SK-N-SH (cell line): ENCODE measurements around the gene PFDN5. TPM values are rescaled to one million over a fixed set of nuclear protein-coding genes. Genes with fewer than 3 reads are reported as not detected.

Experiments
- CTCF ChIA-PET: fragments of 300-600, 350-600 bp; formaldehyde crosslinking; extraction: SDS; loops from one replicate; lab custom pipeline; 2021; lab: Yijun Ruan, JAX
- POLR2A ChIA-PET: fragments of 350-600 bp; sonication (Branson Sonifier 250); formaldehyde crosslinking; extraction: SDS; loops from one replicate; lab custom pipeline; 2020; ENCODE audit warnings: antibody characterized with exemption, inconsistent platforms; lab: Yijun Ruan, JAX
- DNase-seq: peaks from one replicate; pipeline ENCODE4 v3.0.0; 2012
- H2AFZ ChIP-seq: fragments of 200-600 bp; sonication (generic); 2 replicates; pipeline ENCODE4 v1.8.1; 2016; ENCODE audit warnings: antibody characterized with exemption, mild to moderate bottlenecking, low read depth
- H3F3A ChIP-seq: fragments of 200-600 bp; sonication (generic); replicated peaks from 2 replicates; pipeline ENCODE3; 2016; ENCODE audit warnings: antibody characterized with exemption, mild to moderate bottlenecking; ENCODE audit not compliant: insufficient read depth
- H3K27ac ChIP-seq, 2 experiments: fragments of 200-500 bp in 1 of 2; fragments of 200-600 bp in 1 of 2; sonication (Bioruptor generic) in 1 of 2; sonication (generic), shearing (Covaris generic) in 1 of 2; 2 replicates each; pipeline versions ENCODE4 v1.5.1 to v1.6.1; 2014 to 2016; ENCODE audit warnings: low read depth in 2 of 2, inconsistent platforms in 1 of 2, low read length in 1 of 2, mild to moderate bottlenecking in 1 of 2, mixed read lengths in 1 of 2
- H3K27me3 ChIP-seq: fragments of 200-600 bp; sonication (generic), shearing (Covaris generic); 2 replicates; pipeline ENCODE4 v1.6.1; 2016; ENCODE audit warnings: mixed run types; ENCODE audit not compliant: insufficient read depth
- H3K36me3 ChIP-seq, 2 experiments: fragments of 200-500 bp in 1 of 2; fragments of 200-600 bp in 1 of 2; sonication (Bioruptor generic) in 1 of 2; sonication (generic) in 1 of 2; replicated peaks in 1 of 2; 2 replicates each; pipeline versions ENCODE3 to v1.5.1; 2014 to 2016; ENCODE audit warnings: low read length in 1 of 2, mild to moderate bottlenecking in 1 of 2; ENCODE audit not compliant: insufficient read depth in 2 of 2, control insufficient read depth in 1 of 2
- H3K4me1 ChIP-seq, 2 experiments: fragments of 200-500 bp in 1 of 2; fragments of 200-600 bp in 1 of 2; sonication (Bioruptor generic) in 1 of 2; sonication (generic), shearing (Covaris generic) in 1 of 2; 2 replicates each; pipeline versions ENCODE4 v1.5.1 to v1.6.1; 2014 to 2016; ENCODE audit warnings: low read depth in 1 of 2, low read length in 1 of 2, mixed run types in 1 of 2; ENCODE audit not compliant: insufficient read depth in 2 of 2, control insufficient read depth in 1 of 2
- H3K4me2 ChIP-seq: fragments of 200-600 bp; sonication (generic), shearing (Covaris generic); 2 replicates; pipeline ENCODE4 v1.6.1; 2017; ENCODE audit warnings: mixed run types
- H3K4me3 ChIP-seq, 2 experiments: fragments of 200-500 bp in 1 of 2; fragments of 200-600 bp in 1 of 2; sonication (Bioruptor generic) in 1 of 2; sonication (generic), shearing (Covaris generic) in 1 of 2; 2 replicates each; pipeline versions ENCODE4 v1.5.1 to v1.8.1; 2014 to 2016; ENCODE audit warnings: low read depth in 2 of 2, inconsistent platforms in 1 of 2, low read length in 1 of 2, mild to moderate bottlenecking in 1 of 2, mixed read lengths in 1 of 2, moderate library complexity in 1 of 2
- H3K79me2 ChIP-seq: fragments of 200-600 bp; sonication (generic); 2 replicates; pipeline ENCODE4 v1.8.1; 2017; ENCODE audit warnings: mild to moderate bottlenecking; ENCODE audit not compliant: insufficient read depth
- H3K9ac ChIP-seq: fragments of 200-600 bp; sonication (generic); 2 replicates; pipeline ENCODE4 v1.6.1; 2017; ENCODE audit warnings: mixed run types
- H3K9me2 ChIP-seq: fragments of 200-600 bp; sonication (generic); 2 replicates; pipeline ENCODE4 v1.6.1; 2017; ENCODE audit warnings: mixed run types
- H3K9me3 ChIP-seq: fragments of 200-600 bp; sonication (generic); 2 replicates; pipeline ENCODE4 v1.6.1; 2017; ENCODE audit warnings: mixed run types, mild to moderate bottlenecking, moderate library complexity
- H4K20me1 ChIP-seq: fragments of 200-600 bp; sonication (generic); 2 replicates; pipeline ENCODE4 v1.6.1; 2017; ENCODE audit warnings: mild to moderate bottlenecking, mixed run types; ENCODE audit not compliant: insufficient read depth
- CHD2 ChIP-seq: fragments of 150-350 bp; IDR thresholded peaks from 2 replicates; pipeline ENCODE4 v1.6.1; 2018; ENCODE audit warnings: low read length; ENCODE audit not compliant: partially characterized antibody
- CTCF ChIP-seq: fragments of 200-600 bp; sonication (generic); IDR thresholded peaks from 2 replicates; pipeline ENCODE4 v1.6.1; 2017; ENCODE audit warnings: antibody characterized with exemption, mild to moderate bottlenecking, moderate library complexity
- EP300 ChIP-seq, 2 experiments: IDR thresholded peaks; 2 replicates each; pipeline versions ENCODE4 v1.4.0 to v1.6.1; 2012; ENCODE audit warnings: borderline replicate concordance in 1 of 2, low read depth in 1 of 2, low read length in 1 of 2
- FOXJ3 ChIP-seq: sonication (generic); formaldehyde crosslinking; IDR thresholded peaks from 2 replicates; pipeline ENCODE4 v1.5.1; 2020; ENCODE audit warnings: mild to moderate bottlenecking, missing genetic modification reagents
- GABPA ChIP-seq: IDR thresholded peaks from 2 replicates; pipeline ENCODE4 v1.4.0; 2012; ENCODE audit warnings: low read depth, mild to moderate bottlenecking
- IRF3 ChIP-seq: fragments of 150-350 bp; IDR thresholded peaks from 2 replicates; pipeline ENCODE4 v1.6.1; 2016; ENCODE audit warnings: mild to moderate bottlenecking, low read depth, low read length
- MEF2A ChIP-seq: IDR thresholded peaks from 2 replicates; pipeline ENCODE4 v1.4.0; 2012; ENCODE audit warnings: low read depth, borderline replicate concordance
- MXI1 ChIP-seq: IDR thresholded peaks from 2 replicates; pipeline ENCODE4 v1.6.1; 2012; ENCODE audit warnings: mild to moderate bottlenecking, low read depth, low read length, improper control_type of control experiment
- POLR2AphosphoS5 ChIP-seq: IDR thresholded peaks from 2 replicates; pipeline ENCODE4 v1.6.1; 2012; ENCODE audit warnings: low read depth, low read length
- RAD21 ChIP-seq: IDR thresholded peaks from 2 replicates; pipeline ENCODE4 v1.6.1; 2012; ENCODE audit warnings: mild to moderate bottlenecking, low read length
- REST ChIP-seq: IDR thresholded peaks from 2 replicates; pipeline ENCODE4 v1.6.1; 2012; ENCODE audit warnings: mild to moderate bottlenecking, low read depth, low read length, moderate library complexity
- SMC3 ChIP-seq: IDR thresholded peaks from 2 replicates; pipeline ENCODE4 v1.6.1; 2012; ENCODE audit warnings: low read depth, low read length, improper control_type of control experiment
- TCF12 ChIP-seq: IDR thresholded peaks from 2 replicates; pipeline ENCODE4 v1.4.0; 2012
- USF2 ChIP-seq: fragments of 150-350 bp; IDR thresholded peaks from 2 replicates; pipeline ENCODE4 v1.6.1; 2017; ENCODE audit warnings: antibody characterized with exemption, low read length, low read depth, borderline replicate concordance
- ZBTB33 ChIP-seq: IDR thresholded peaks from 2 replicates; pipeline ENCODE4 v1.4.0; 2012; ENCODE audit warnings: low read depth, borderline replicate concordance
- WGBS: methylation state at CpG from one replicate; pipeline ENCODE4 v1.1.6; 2017; ENCODE audit warnings: low lambda C conversion rate; 5-methylcytosine and 5-hydroxymethylcytosine counted together
- polyA plus RNA-seq, 3 experiments: library from polyadenylated mRNA; depleted of rRNA; stranded (reverse); fragments of >200 nt; gene quantifications; 2 replicates each; pipeline ENCODE4 v1.2.3, GENCODE V29; 2012

The PFDN5 gene
- polyA plus RNA-seq, 1 of the 3 experiments (the other 2 are of a cell fraction), result 1,198 TPM

GRCh38 chr12:53346491-53346890 lies 51.1 kb downstream of the PFDN5 start:
- Histone ChIP-seq H3K9me3 (no peaks in the 10 kb centered on the region), H3K27ac (no peak overlapping the region), H2AFZ (no peak overlapping the region), H3K4me2 (no peak overlapping the region), H3K9me2 (no peaks in the 10 kb centered on the region), H3K36me3 (no peaks in the 10 kb centered on the region), H3K9ac (no peak overlapping the region), H3K4me3 (no peak overlapping the region), H3K79me2 (no peaks in the 10 kb centered on the region), H3F3A (peaks cover 14% of the 10 kb centered on the region)
- CTCF ChIA-PET, result interaction anchor here (1.2 to 8.5 kb wide), 5 partner anchors 20 to 76 kb away, joined by 6 to 294 read pairs (median 35); partner anchors contain the start of genes AAAS and AMHR2
- peak; percentile 2 for DNase-seq
- 69% methylated on average over 1 of the region's 1 CpG for WGBS
- TF ChIP-seq ZBTB33, result no peak
- no peak for TF ChIP-seq REST
- TF ChIP-seq POLR2AphosphoS5, result no peak
- no peak for TF ChIP-seq USF2
- TF ChIP-seq GABPA, result no peak
- TF ChIP-seq SMC3, result no peak
- no peak for TF ChIP-seq TCF12
- TF ChIP-seq MXI1, result no peak
- no peak for TF ChIP-seq RAD21
- no peak for TF ChIP-seq CHD2
- TF ChIP-seq CTCF, result no peak
- no peak for TF ChIP-seq IRF3
- no peak for TF ChIP-seq MEF2A
- TF ChIP-seq FOXJ3 (CRISPR knock-in tag), result no peak
- TF ChIP-seq EP300 (IDR thresholded peaks at IDR 0.05; ENCODE audit: borderline replicate concordance in 1 of 2, low read depth in 1 of 2, low read length in 1 of 2), result no peak
- TF ChIP-seq, all 33 proteins: peak for 0
- POLR2A ChIA-PET, result interaction anchor here (1.7 to 3.3 kb wide), 2 partner anchors 25 to 32 kb away, joined by 6 to 19 read pairs; partner anchors contain the start of gene AAAS
- Histone ChIP-seq H3K4me1 (peaks cover 0 to 14% of the 10 kb centered on the region in 2 experiments; a peak in 2 of 4 replicates), H4K20me1 (no peaks in the 10 kb centered on the region), H3K27me3 (no peaks in the 10 kb centered on the region)
